IPS-18a (cell line): ENCODE data around the gene KIAA0930.

Source experiments
- H3K27ac ChIP-seq: one replicate; pipeline ENCODE4 v1.5.1; 2013; ENCODE audit warnings: low read length
- H3K27me3 ChIP-seq: one replicate; pipeline ENCODE4 v1.6.1; 2013; ENCODE audit warnings: mild to moderate bottlenecking, low read length; ENCODE audit not compliant: control insufficient read depth, insufficient read depth
- H3K36me3 ChIP-seq: one replicate; pipeline ENCODE4 v1.6.1; 2013; ENCODE audit warnings: low read depth, low read length; ENCODE audit not compliant: control insufficient read depth
- H3K4me1 ChIP-seq: one replicate; pipeline ENCODE4 v1.6.1; 2013; ENCODE audit warnings: low read depth, low read length; ENCODE audit not compliant: control insufficient read depth
- H3K4me3 ChIP-seq: one replicate; pipeline ENCODE4 v1.5.1; 2013; ENCODE audit warnings: low read length
- H3K9ac ChIP-seq: one replicate; pipeline ENCODE4 v1.6.1; 2013; ENCODE audit warnings: mild to moderate bottlenecking, low read length, moderate library complexity
- H3K9me3 ChIP-seq: one replicate; pipeline ENCODE4 v1.6.1; 2013; ENCODE audit warnings: low read depth, low read length; ENCODE audit not compliant: control insufficient read depth

KIAA0930 gene

GRCh38 chr22:45155050-45155840 lies 85.4 kb downstream of the KIAA0930 start:
- Histone ChIP-seq H3K4me3 (no peak overlapping the region), H3K27me3 (no peaks in the 10 kb centered on the region), H3K27ac (no peak overlapping the region), H3K4me1 (no peaks in the 10 kb centered on the region), H3K36me3 (peaks cover 7% of the 10 kb centered on the region), H3K9me3 (no peaks in the 10 kb centered on the region), H3K9ac (no peak overlapping the region)

- Histone ChIP-seq H3K27ac (no peak overlapping the region), H3K9ac (no peak overlapping the region), H3K4me3 (no peak overlapping the region), H3K9me3 (no peaks in the 10 kb centered on the region), H3K27me3 (no peaks in the 10 kb centered on the region), H3K4me1 (no peaks in the 10 kb centered on the region), H3K36me3 (peaks cover 7% of the 10 kb centered on the region)
Observed at GRCh38 chr22:45154383-45154782, 86.3 kb downstream of the KIAA0930 start.

- Histone ChIP-seq H3K27me3 (no peaks in the 10 kb centered on the region), H3K4me1 (no peaks in the 10 kb centered on the region), H3K27ac (no peak overlapping the region)
Observed at GRCh38 chr22:45151503-45151902, 89.2 kb downstream of the KIAA0930 start.

GRCh38 chr22:45150139-45150538 lies 90.6 kb downstream of the KIAA0930 start:
- Histone ChIP-seq H3K27ac (no peak overlapping the region), H3K27me3 (no peaks in the 10 kb centered on the region), H3K4me3 (no peak overlapping the region), H3K4me1 (no peaks in the 10 kb centered on the region), H3K36me3 (no peaks in the 10 kb centered on the region), H3K9me3 (no peaks in the 10 kb centered on the region), H3K9ac (no peak overlapping the region)

More at GRCh38 chr22:45151503-45151902, 89.2 kb downstream of the KIAA0930 start:
- Histone ChIP-seq H3K9me3 (no peaks in the 10 kb centered on the region), H3K36me3 (no peaks in the 10 kb centered on the region), H3K4me3 (no peak overlapping the region), H3K9ac (no peak overlapping the region)

GRCh38 chr22:45149671-45150070 lies 91.0 kb downstream of the KIAA0930 start:
- Histone ChIP-seq H3K4me3 (no peak overlapping the region), H3K36me3 (no peaks in the 10 kb centered on the region), H3K27ac (no peak overlapping the region), H3K9ac (no peak overlapping the region), H3K27me3 (no peaks in the 10 kb centered on the region), H3K4me1 (no peaks in the 10 kb centered on the region), H3K9me3 (no peaks in the 10 kb centered on the region)

GRCh38 chr22:45144916-45145315 lies 95.8 kb downstream of the KIAA0930 start:
- Histone ChIP-seq H3K4me3 (no peak overlapping the region), H3K9me3 (no peaks in the 10 kb centered on the region), H3K27ac (no peak overlapping the region), H3K4me1 (no peaks in the 10 kb centered on the region), H3K27me3 (no peaks in the 10 kb centered on the region), H3K36me3 (no peaks in the 10 kb centered on the region), H3K9ac (no peak overlapping the region)

- Histone ChIP-seq H3K4me3 (no peak overlapping the region), H3K27ac (no peak overlapping the region), H3K36me3 (no peaks in the 10 kb centered on the region), H3K4me1 (no peaks in the 10 kb centered on the region), H3K27me3 (no peaks in the 10 kb centered on the region), H3K9ac (no peak overlapping the region), H3K9me3 (no peaks in the 10 kb centered on the region)
Observed at GRCh38 chr22:45142376-45142775, 98.3 kb downstream of the KIAA0930 start.
